HCT116 (cell line): ENCODE data around the gene XNDC1N.
"Not testable (repeated sequence)": the region's sequence is repeated elsewhere in the genome, so short reads cannot be mapped to it uniquely, and the experiment has no call there.

ENCODE experiments used
- EGR1 ChIP-seq: IDR thresholded peaks from 2 replicates; pipeline ENCODE4 v1.6.1; 2012; ENCODE audit warnings: low read depth
- ELF1 ChIP-seq: IDR thresholded peaks from 2 replicates; pipeline ENCODE4 v1.6.1; 2012; ENCODE audit warnings: low read depth, borderline replicate concordance
- EZH2 ChIP-seq: fragments of 200-600 bp; sonication (generic); IDR thresholded peaks from 2 replicates; pipeline ENCODE4 v1.6.1; 2017; ENCODE audit warnings: antibody characterized with exemption, mixed run types
- FOSL1 ChIP-seq: IDR thresholded peaks from 2 replicates; pipeline ENCODE4 v1.6.1; 2012; ENCODE audit warnings: low read depth
- JUND ChIP-seq: IDR thresholded peaks from 2 replicates; pipeline ENCODE4 v1.6.1; 2012
- POLR2A ChIP-seq: IDR thresholded peaks from 2 replicates; pipeline ENCODE4 v1.7.0; 2011; ENCODE audit warnings: borderline replicate concordance; ENCODE audit not compliant: insufficient read depth, insufficient read length; ENCODE audit errors: extremely low read depth
- POLR2AphosphoS5 ChIP-seq: IDR thresholded peaks from 2 replicates; pipeline ENCODE4 v1.6.1; 2011; ENCODE audit warnings: mild to moderate bottlenecking, low read depth, low read length, moderate library complexity
- RAD21 ChIP-seq: IDR thresholded peaks from 2 replicates; pipeline ENCODE4 v1.6.1; 2012; ENCODE audit warnings: low read depth, mild to moderate bottlenecking
- TCF7L2 ChIP-seq: IDR thresholded peaks from 2 replicates; pipeline ENCODE4 v1.7.0; 2011; ENCODE audit warnings: borderline replicate concordance, inconsistent platforms; ENCODE audit not compliant: insufficient read depth, insufficient read length; ENCODE audit errors: extremely low read depth
- YY1 ChIP-seq: IDR thresholded peaks from 2 replicates; pipeline ENCODE4 v1.6.1; 2011; ENCODE audit warnings: low read length, low read depth, moderate library complexity, mild to moderate bottlenecking; ENCODE audit not compliant: insufficient replicate concordance; ENCODE audit errors: extremely low read depth
- ZNF274 ChIP-seq: fragments of 200-500 bp; sonication (Bioruptor generic); IDR thresholded peaks from 2 replicates; pipeline ENCODE4 v1.6.1; 2014; ENCODE audit warnings: mild to moderate bottlenecking, low read depth, low read length, inconsistent platforms
- TF ChIP-seq, protein P1 (sequence below), 3 experiments: fragments of 200-600 bp in 1 of 3; sonication (generic) in 1 of 3; IDR thresholded peaks in 2 of 3; conservative IDR thresholded peaks in 1 of 3; 2 replicates each; pipeline ENCODE4 v1.5.1; 2012 to 2017; ENCODE audit warnings: low read depth in 2 of 3, low read length in 2 of 3, antibody characterized with exemption in 1 of 3, borderline replicate concordance in 1 of 3, control low read depth in 1 of 3, mild to moderate bottlenecking in 1 of 3, mixed read lengths in 1 of 3, mixed run types in 1 of 3, moderate library complexity in 1 of 3; ENCODE audit not compliant: insufficient read depth in 1 of 3
- TF ChIP-seq, protein P2 (sequence below): IDR thresholded peaks from 2 replicates; pipeline ENCODE4 v1.6.1; 2011; ENCODE audit warnings: mild to moderate bottlenecking, low read length, moderate library complexity; ENCODE audit not compliant: insufficient replicate concordance; ENCODE audit errors: extremely low read depth
- TF ChIP-seq, protein P3 (sequence below): IDR thresholded peaks from 2 replicates; pipeline ENCODE4 v1.6.1; 2012; ENCODE audit warnings: low read depth

GRCh38 chr11:71885806-71886205 is 42.6 kb downstream of the XNDC1N start:
- not testable (repeated sequence) for TF ChIP-seq JUND, YY1, EZH2, POLR2A, RAD21, EGR1, TCF7L2, POLR2AphosphoS5, ZNF274, FOSL1, ELF1
- TF ChIP-seq, protein P1, sequence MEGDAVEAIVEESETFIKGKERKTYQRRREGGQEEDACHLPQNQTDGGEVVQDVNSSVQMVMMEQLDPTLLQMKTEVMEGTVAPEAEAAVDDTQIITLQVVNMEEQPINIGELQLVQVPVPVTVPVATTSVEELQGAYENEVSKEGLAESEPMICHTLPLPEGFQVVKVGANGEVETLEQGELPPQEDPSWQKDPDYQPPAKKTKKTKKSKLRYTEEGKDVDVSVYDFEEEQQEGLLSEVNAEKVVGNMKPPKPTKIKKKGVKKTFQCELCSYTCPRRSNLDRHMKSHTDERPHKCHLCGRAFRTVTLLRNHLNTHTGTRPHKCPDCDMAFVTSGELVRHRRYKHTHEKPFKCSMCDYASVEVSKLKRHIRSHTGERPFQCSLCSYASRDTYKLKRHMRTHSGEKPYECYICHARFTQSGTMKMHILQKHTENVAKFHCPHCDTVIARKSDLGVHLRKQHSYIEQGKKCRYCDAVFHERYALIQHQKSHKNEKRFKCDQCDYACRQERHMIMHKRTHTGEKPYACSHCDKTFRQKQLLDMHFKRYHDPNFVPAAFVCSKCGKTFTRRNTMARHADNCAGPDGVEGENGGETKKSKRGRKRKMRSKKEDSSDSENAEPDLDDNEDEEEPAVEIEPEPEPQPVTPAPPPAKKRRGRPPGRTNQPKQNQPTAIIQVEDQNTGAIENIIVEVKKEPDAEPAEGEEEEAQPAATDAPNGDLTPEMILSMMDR (IDR thresholded peaks at IDR 0.05 in 2 of 3, conservative IDR thresholded peaks at IDR 0.05 in 1 of 3; ENCODE audit: borderline replicate concordance in 1 of 3, insufficient read depth in 1 of 3, low read depth in 2 of 3, low read length in 2 of 3), result not testable (repeated sequence)
- TF ChIP-seq, protein P2, sequence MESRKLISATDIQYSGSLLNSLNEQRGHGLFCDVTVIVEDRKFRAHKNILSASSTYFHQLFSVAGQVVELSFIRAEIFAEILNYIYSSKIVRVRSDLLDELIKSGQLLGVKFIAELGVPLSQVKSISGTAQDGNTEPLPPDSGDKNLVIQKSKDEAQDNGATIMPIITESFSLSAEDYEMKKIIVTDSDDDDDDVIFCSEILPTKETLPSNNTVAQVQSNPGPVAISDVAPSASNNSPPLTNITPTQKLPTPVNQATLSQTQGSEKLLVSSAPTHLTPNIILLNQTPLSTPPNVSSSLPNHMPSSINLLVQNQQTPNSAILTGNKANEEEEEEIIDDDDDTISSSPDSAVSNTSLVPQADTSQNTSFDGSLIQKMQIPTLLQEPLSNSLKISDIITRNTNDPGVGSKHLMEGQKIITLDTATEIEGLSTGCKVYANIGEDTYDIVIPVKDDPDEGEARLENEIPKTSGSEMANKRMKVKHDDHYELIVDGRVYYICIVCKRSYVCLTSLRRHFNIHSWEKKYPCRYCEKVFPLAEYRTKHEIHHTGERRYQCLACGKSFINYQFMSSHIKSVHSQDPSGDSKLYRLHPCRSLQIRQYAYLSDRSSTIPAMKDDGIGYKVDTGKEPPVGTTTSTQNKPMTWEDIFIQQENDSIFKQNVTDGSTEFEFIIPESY, result not testable (repeated sequence)
- TF ChIP-seq, protein P3, sequence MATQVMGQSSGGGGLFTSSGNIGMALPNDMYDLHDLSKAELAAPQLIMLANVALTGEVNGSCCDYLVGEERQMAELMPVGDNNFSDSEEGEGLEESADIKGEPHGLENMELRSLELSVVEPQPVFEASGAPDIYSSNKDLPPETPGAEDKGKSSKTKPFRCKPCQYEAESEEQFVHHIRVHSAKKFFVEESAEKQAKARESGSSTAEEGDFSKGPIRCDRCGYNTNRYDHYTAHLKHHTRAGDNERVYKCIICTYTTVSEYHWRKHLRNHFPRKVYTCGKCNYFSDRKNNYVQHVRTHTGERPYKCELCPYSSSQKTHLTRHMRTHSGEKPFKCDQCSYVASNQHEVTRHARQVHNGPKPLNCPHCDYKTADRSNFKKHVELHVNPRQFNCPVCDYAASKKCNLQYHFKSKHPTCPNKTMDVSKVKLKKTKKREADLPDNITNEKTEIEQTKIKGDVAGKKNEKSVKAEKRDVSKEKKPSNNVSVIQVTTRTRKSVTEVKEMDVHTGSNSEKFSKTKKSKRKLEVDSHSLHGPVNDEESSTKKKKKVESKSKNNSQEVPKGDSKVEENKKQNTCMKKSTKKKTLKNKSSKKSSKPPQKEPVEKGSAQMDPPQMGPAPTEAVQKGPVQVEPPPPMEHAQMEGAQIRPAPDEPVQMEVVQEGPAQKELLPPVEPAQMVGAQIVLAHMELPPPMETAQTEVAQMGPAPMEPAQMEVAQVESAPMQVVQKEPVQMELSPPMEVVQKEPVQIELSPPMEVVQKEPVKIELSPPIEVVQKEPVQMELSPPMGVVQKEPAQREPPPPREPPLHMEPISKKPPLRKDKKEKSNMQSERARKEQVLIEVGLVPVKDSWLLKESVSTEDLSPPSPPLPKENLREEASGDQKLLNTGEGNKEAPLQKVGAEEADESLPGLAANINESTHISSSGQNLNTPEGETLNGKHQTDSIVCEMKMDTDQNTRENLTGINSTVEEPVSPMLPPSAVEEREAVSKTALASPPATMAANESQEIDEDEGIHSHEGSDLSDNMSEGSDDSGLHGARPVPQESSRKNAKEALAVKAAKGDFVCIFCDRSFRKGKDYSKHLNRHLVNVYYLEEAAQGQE, result not testable (repeated sequence)
